HL-60/S4 treated with phorbol 12-myristate 13-acetate at 8.2 ng/mL for 4 days and 3 days (cell line): ENCODE results near the gene CPA2.

Source experiments
- in situ Hi-C: fragments of 300-500 bp; cut with MboI; formaldehyde crosslinking; loops from 2 replicates; pipeline ENCODE4 v1.15.0; 2022; ENCODE audit warnings: low sequenced_read_pairs

CPA2 gene

GRCh38 chr7:130277763-130278643 lies 11.3 kb downstream of the CPA2 start:
- in situ Hi-C loops: no loop called here

GRCh38 chr7:130278860-130279259 lies 12.2 kb downstream of the CPA2 start:
- in situ Hi-C loops: no loop called here

GRCh38 chr7:130279286-130279685 lies 12.6 kb downstream of the CPA2 start:
- in situ Hi-C loops: no loop called here

- in situ Hi-C loops: no loop called here
Measured at GRCh38 chr7:130279906-130280305, 13.2 kb downstream of the CPA2 start.

- in situ Hi-C loops: no loop called here
Measured at GRCh38 chr7:130281260-130281659, 14.6 kb downstream of the CPA2 start.

- in situ Hi-C loops: no loop called here
Measured at GRCh38 chr7:130286881-130287280, 20.2 kb downstream of the CPA2 start.

GRCh38 chr7:130288168-130288567 lies 21.5 kb downstream of the CPA2 start:
- in situ Hi-C loops: no loop called here

- in situ Hi-C loops: no loop called here
Measured at GRCh38 chr7:130288829-130289228, 22.2 kb downstream of the CPA2 start.

GRCh38 chr7:130289478-130289877 lies 22.8 kb downstream of the CPA2 start:
- in situ Hi-C loops: no loop called here

- in situ Hi-C loops: no loop called here
Measured at GRCh38 chr7:130290745-130291144, 24.1 kb downstream of the CPA2 start.

- in situ Hi-C loops: no loop called here
Measured at GRCh38 chr7:130292682-130293257, 26.1 kb downstream of the CPA2 start, which contains the start of gene CPA4. CPA4 (plus strand) TSS chr7:130293161; CDS start chr7:130293181, 20 bp downstream.

GRCh38 chr7:130293521-130293920 lies 26.9 kb downstream of the CPA2 start:
- in situ Hi-C loops: no loop called here

- in situ Hi-C loops: no loop called here
Measured at GRCh38 chr7:130294314-130294713, 27.7 kb downstream of the CPA2 start.

GRCh38 chr7:130296221-130296951 lies 29.7 kb downstream of the CPA2 start:
- in situ Hi-C loops: no loop called here

GRCh38 chr7:130297628-130298543 lies 31.2 kb downstream of the CPA2 start:
- in situ Hi-C loops: no loop called here

- in situ Hi-C loops: no loop called here
Measured at GRCh38 chr7:130298544-130299326, 32.1 kb downstream of the CPA2 start.

GRCh38 chr7:130299866-130300265 lies 33.2 kb downstream of the CPA2 start:
- in situ Hi-C loops: no loop called here

GRCh38 chr7:130301501-130302020 lies 34.9 kb downstream of the CPA2 start:
- in situ Hi-C loops: no loop called here

- in situ Hi-C loops: no loop called here
Measured at GRCh38 chr7:130302649-130303048, 36.0 kb downstream of the CPA2 start.

GRCh38 chr7:130303127-130303526 lies 36.5 kb downstream of the CPA2 start:
- in situ Hi-C loops: no loop called here
